Astrocyte of the cerebellum (primary cell): ENCODE data around the gene RAB30.

Experiments
- DNase-seq: peaks from one replicate; pipeline ENCODE4 v3.0.0-alpha.2; 2011; ENCODE audit warnings: low read depth
- H3K4me3 ChIP-seq: 2 replicates; pipeline ENCODE4 v1.5.1; 2011; ENCODE audit warnings: mild to moderate bottlenecking, low read depth, low read length, moderate library complexity
- in situ Hi-C: cut with HindIII; loops from 2 replicates; pipeline ENCODE4 v1.10.0; 2017; ENCODE audit warnings: low sequenced_read_pairs
- TF ChIP-seq, protein P1 (sequence below): IDR thresholded peaks from 2 replicates; pipeline ENCODE4 v1.5.1; 2012; ENCODE audit warnings: low read length, low read depth, moderate library complexity, mild to moderate bottlenecking; ENCODE audit errors: missing control alignments

RAB30 gene

DNA sequence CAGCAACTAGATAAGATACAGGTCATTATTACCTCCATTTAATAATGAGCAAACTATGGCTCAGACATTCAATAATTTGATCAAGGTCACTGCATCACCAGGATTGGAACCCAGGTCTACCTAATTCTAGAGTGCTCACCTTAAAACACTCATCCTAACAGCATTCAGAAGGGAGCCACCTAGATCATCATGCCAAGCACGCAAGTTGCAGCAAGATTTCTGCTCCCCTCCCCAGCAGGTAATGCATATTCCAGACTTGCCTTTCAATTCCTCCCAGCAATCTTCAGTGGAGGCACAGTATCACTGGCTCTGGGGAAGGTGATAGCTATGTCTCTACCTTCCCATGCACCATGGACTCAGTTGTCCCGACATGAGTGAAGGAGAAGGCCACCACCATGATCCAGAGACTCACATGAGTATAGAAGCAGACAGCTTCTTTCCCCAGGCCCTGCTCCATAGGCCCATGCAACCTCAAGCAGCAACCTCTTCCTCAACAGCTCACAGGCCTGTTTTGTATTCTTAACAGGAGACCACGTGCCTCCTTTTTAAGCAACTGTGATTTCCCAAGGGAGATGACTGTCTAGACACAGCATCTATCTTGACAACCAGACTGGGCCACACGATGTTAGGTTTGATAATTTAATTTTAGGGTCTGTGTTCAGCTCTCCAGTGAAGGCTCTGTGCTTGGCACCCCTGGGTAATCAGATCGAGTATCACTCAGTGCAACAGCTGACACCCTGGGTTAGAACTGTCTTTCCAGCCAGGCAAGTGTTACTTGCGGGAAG, 36.4 kb downstream of the RAB30 start:
- no peak overlapping the region for H3K4me3 ChIP-seq
- DNase-seq, result no peak
- TF ChIP-seq, protein P1, sequence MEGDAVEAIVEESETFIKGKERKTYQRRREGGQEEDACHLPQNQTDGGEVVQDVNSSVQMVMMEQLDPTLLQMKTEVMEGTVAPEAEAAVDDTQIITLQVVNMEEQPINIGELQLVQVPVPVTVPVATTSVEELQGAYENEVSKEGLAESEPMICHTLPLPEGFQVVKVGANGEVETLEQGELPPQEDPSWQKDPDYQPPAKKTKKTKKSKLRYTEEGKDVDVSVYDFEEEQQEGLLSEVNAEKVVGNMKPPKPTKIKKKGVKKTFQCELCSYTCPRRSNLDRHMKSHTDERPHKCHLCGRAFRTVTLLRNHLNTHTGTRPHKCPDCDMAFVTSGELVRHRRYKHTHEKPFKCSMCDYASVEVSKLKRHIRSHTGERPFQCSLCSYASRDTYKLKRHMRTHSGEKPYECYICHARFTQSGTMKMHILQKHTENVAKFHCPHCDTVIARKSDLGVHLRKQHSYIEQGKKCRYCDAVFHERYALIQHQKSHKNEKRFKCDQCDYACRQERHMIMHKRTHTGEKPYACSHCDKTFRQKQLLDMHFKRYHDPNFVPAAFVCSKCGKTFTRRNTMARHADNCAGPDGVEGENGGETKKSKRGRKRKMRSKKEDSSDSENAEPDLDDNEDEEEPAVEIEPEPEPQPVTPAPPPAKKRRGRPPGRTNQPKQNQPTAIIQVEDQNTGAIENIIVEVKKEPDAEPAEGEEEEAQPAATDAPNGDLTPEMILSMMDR, result no peak
- in situ Hi-C loops, result no loop called here

DNA sequence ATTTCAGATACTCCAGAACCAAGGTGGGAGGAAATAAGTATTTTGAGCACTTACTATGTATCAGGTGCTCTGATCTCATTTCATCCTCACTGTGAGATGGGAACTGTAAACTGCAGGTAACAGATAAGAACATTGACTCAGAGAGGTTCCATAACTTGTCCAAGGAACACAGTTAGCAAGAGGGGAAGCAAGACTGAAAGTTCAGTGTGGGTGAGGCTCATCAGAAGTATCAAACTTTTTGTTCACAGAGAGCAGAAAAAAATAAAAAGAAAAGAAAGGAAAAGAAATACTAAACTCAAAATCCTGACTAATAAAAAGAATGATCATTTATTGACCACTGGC, 37.1 kb downstream of the RAB30 start:
- in situ Hi-C loops, result no loop called here
- TF ChIP-seq, protein P1, result no peak
- H3K4me3 ChIP-seq, result no peak overlapping the region

GRCh38 chr11:83033972-83034672, 37.6 kb downstream of the RAB30 start:
- DNase-seq, result peak; percentile 82
- TF ChIP-seq, protein P1, result no peak
- in situ Hi-C loops, result no loop called here
- peak overlapping the region; percentile 20 for H3K4me3 ChIP-seq

More for the DNA sequence above, 37.1 kb downstream of the RAB30 start:
- DNase-seq, result no peak

- DNase-seq, result no peak
- TF ChIP-seq, protein P1, result no peak
- in situ Hi-C loops, result no loop called here
- peak overlapping the region; percentile 20 for H3K4me3 ChIP-seq
Observed at GRCh38 chr11:83033371-83033770, 38.3 kb downstream of the RAB30 start.

- no peak overlapping the region for H3K4me3 ChIP-seq
- no peak for DNase-seq
- in situ Hi-C loops, result no loop called here
- TF ChIP-seq, protein P1, result no peak
Observed at GRCh38 chr11:83031127-83031526, 40.6 kb downstream of the RAB30 start.

DNA sequence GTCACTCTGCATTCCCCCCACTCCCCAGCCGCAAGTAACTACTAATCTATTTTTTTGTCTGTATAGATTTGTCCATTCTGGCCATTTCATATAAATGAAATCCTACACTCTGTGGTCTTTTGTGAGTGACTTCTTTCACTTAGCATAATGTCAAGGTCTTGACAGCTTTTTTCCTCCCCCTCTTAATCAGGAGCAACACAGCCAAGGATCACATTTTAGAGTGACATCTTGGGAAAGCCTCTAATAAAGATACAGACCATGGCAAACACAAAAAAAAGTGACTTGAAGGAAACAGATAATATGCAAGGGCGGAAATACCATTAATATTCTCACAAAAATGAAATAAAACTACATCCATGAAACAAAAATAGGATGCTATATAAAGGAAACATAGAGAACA, 43.9 kb downstream of the RAB30 start:
- TF ChIP-seq, protein P1, result no peak
- no peak overlapping the region for H3K4me3 ChIP-seq
- in situ Hi-C loops, result no loop called here
- DNase-seq, result no peak
